ENCODE results near the gene CFAP61.

Gene CFAP61

GRCh38 chr20:20181322-20181721, 129.0 kb downstream of the CFAP61 start:
- Histone ChIP-seq H3K4me3 (ENCODE audit: low read depth, low read length) (no peak overlapping the region), H3K4me1 (ENCODE audit: control insufficient read depth, insufficient read depth, low read length) (peaks cover 6% of the 10 kb centered on the region; the same call in 1 of the 2 replicates), H3K27ac (ENCODE audit: low read depth, low read length) (no peak overlapping the region), H3K36me3 (ENCODE audit: control insufficient read depth, insufficient read depth, low read length) (no peaks in the 10 kb centered on the region), H3K9ac (ENCODE audit: low read depth, low read length) (no peak overlapping the region), H3K27me3 (ENCODE audit: control insufficient read depth, insufficient read depth, low read length) (no peaks in the 10 kb centered on the region), H3K9me3 (ENCODE audit: control insufficient read depth, insufficient read depth, low read length) (no peaks in the 10 kb centered on the region)

GRCh38 chr20:20184149-20184548, 131.8 kb downstream of the CFAP61 start:
- H3K9ac ChIP-seq (ENCODE audit: low read depth, low read length), result no peak overlapping the region
- H3K27ac ChIP-seq (ENCODE audit: low read depth, low read length), result no peak overlapping the region
- no peak overlapping the region for H3K4me3 ChIP-seq (ENCODE audit: low read depth, low read length)
- no peaks in the 10 kb centered on the region for H3K9me3 ChIP-seq (ENCODE audit: control insufficient read depth, insufficient read depth, low read length)
- peaks cover 6% of the 10 kb centered on the region; the same call in 1 of the 2 replicates for H3K4me1 ChIP-seq (ENCODE audit: control insufficient read depth, insufficient read depth, low read length)
- no peaks in the 10 kb centered on the region for H3K27me3 ChIP-seq (ENCODE audit: control insufficient read depth, insufficient read depth, low read length)
- H3K36me3 ChIP-seq (ENCODE audit: control insufficient read depth, insufficient read depth, low read length), result no peaks in the 10 kb centered on the region

- Histone ChIP-seq H3K4me3 (ENCODE audit: low read depth, low read length) (no peak overlapping the region), H3K27ac (ENCODE audit: low read depth, low read length) (no peak overlapping the region), H3K9me3 (ENCODE audit: control insufficient read depth, insufficient read depth, low read length) (no peaks in the 10 kb centered on the region), H3K4me1 (ENCODE audit: control insufficient read depth, insufficient read depth, low read length) (peaks cover 6% of the 10 kb centered on the region; the same call in 1 of the 2 replicates), H3K36me3 (ENCODE audit: control insufficient read depth, insufficient read depth, low read length) (no peaks in the 10 kb centered on the region), H3K27me3 (ENCODE audit: control insufficient read depth, insufficient read depth, low read length) (no peaks in the 10 kb centered on the region), H3K9ac (ENCODE audit: low read depth, low read length) (no peak overlapping the region)
Observed at GRCh38 chr20:20184706-20185105, 132.4 kb downstream of the CFAP61 start.

- H3K9me3 ChIP-seq (ENCODE audit: control insufficient read depth, insufficient read depth, low read length), result no peaks in the 10 kb centered on the region
- H3K4me3 ChIP-seq (ENCODE audit: low read depth, low read length), result no peak overlapping the region
- no peak overlapping the region for H3K9ac ChIP-seq (ENCODE audit: low read depth, low read length)
Observed at GRCh38 chr20:20188647-20189046, 136.3 kb downstream of the CFAP61 start.

GRCh38 chr20:20192366-20192765, 140.0 kb downstream of the CFAP61 start:
- Histone ChIP-seq H3K9ac (ENCODE audit: low read depth, low read length) (no peak overlapping the region), H3K4me1 (ENCODE audit: control insufficient read depth, insufficient read depth, low read length) (no peaks in the 10 kb centered on the region), H3K9me3 (ENCODE audit: control insufficient read depth, insufficient read depth, low read length) (no peaks in the 10 kb centered on the region), H3K27me3 (ENCODE audit: control insufficient read depth, insufficient read depth, low read length) (no peaks in the 10 kb centered on the region), H3K36me3 (ENCODE audit: control insufficient read depth, insufficient read depth, low read length) (no peaks in the 10 kb centered on the region), H3K4me3 (ENCODE audit: low read depth, low read length) (no peak overlapping the region), H3K27ac (ENCODE audit: low read depth, low read length) (no peak overlapping the region)

More at GRCh38 chr20:20188647-20189046, 136.3 kb downstream of the CFAP61 start:
- Histone ChIP-seq H3K36me3 (ENCODE audit: control insufficient read depth, insufficient read depth, low read length) (no peaks in the 10 kb centered on the region), H3K27ac (ENCODE audit: low read depth, low read length) (no peak overlapping the region), H3K27me3 (ENCODE audit: control insufficient read depth, insufficient read depth, low read length) (no peaks in the 10 kb centered on the region), H3K4me1 (ENCODE audit: control insufficient read depth, insufficient read depth, low read length) (no peaks in the 10 kb centered on the region)

GRCh38 chr20:20195021-20195705, 142.8 kb downstream of the CFAP61 start:
- Histone ChIP-seq H3K9ac (ENCODE audit: low read depth, low read length) (no peak overlapping the region), H3K9me3 (ENCODE audit: control insufficient read depth, insufficient read depth, low read length) (no peaks in the 10 kb centered on the region), H3K4me3 (ENCODE audit: low read depth, low read length) (no peak overlapping the region), H3K4me1 (ENCODE audit: control insufficient read depth, insufficient read depth, low read length) (peaks cover 5% of the 10 kb centered on the region; the same call in 1 of the 2 replicates), H3K27ac (ENCODE audit: low read depth, low read length) (no peak overlapping the region), H3K27me3 (ENCODE audit: control insufficient read depth, insufficient read depth, low read length) (no peaks in the 10 kb centered on the region), H3K36me3 (ENCODE audit: control insufficient read depth, insufficient read depth, low read length) (no peaks in the 10 kb centered on the region)

GRCh38 chr20:20196610-20197009, 144.3 kb downstream of the CFAP61 start:
- no peaks in the 10 kb centered on the region for H3K27me3 ChIP-seq (ENCODE audit: control insufficient read depth, insufficient read depth, low read length)
- peaks cover 7% of the 10 kb centered on the region; the same call in 1 of the 2 replicates for H3K4me1 ChIP-seq (ENCODE audit: control insufficient read depth, insufficient read depth, low read length)
- H3K4me3 ChIP-seq (ENCODE audit: low read depth, low read length), result no peak overlapping the region
- H3K9me3 ChIP-seq (ENCODE audit: control insufficient read depth, insufficient read depth, low read length), result no peaks in the 10 kb centered on the region
- no peak overlapping the region for H3K9ac ChIP-seq (ENCODE audit: low read depth, low read length)
- no peak overlapping the region for H3K27ac ChIP-seq (ENCODE audit: low read depth, low read length)
- H3K36me3 ChIP-seq (ENCODE audit: control insufficient read depth, insufficient read depth, low read length), result no peaks in the 10 kb centered on the region

- Histone ChIP-seq H3K36me3 (ENCODE audit: control insufficient read depth, insufficient read depth, low read length) (no peaks in the 10 kb centered on the region), H3K9ac (ENCODE audit: low read depth, low read length) (no peak overlapping the region), H3K27ac (ENCODE audit: low read depth, low read length) (no peak overlapping the region), H3K4me3 (ENCODE audit: low read depth, low read length) (no peak overlapping the region), H3K27me3 (ENCODE audit: control insufficient read depth, insufficient read depth, low read length) (no peaks in the 10 kb centered on the region), H3K4me1 (ENCODE audit: control insufficient read depth, insufficient read depth, low read length) (peaks cover 10% of the 10 kb centered on the region; the same call in 1 of the 2 replicates), H3K9me3 (ENCODE audit: control insufficient read depth, insufficient read depth, low read length) (no peaks in the 10 kb centered on the region)
Observed at GRCh38 chr20:20198011-20198410, 145.7 kb downstream of the CFAP61 start.

DNA sequence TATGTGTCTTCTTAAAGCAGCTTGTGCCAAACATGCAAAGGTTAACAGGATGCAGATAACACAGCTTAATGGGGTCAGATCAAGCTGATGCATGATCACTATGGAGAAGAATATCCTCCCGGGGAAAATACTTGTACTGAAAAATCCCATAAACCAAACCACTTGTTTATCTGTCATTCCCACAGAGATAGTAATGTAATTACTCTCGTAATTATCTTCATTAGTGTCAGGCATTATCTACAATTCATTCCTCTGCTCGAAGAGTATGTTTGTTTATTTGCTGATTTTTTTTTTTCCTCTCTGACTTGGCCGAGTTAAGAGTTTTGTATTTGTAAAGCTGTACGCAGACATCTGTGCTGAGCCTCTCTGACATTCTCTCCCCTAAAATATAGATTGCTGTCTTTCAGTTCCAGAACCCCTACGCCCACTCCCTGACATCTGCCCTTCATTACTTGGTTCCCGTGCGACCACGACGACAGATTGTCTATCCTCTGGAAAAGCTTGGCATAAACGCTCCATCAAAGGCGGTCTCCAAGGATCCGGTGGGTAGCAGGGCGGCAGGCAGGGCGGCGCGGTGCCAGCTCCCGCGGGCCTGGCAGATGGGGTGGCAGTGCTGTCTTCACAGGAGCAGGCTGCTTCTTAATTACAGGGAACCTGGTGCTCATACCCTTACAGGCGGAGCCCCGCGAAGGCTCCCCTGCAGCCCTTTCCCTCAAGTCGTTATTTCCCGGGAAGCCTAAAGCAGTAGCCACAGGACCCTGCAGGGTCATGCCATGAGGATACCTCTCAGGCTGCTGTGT, 147.2 kb downstream of the CFAP61 start:
- Histone ChIP-seq H3K4me1 (ENCODE audit: control insufficient read depth, insufficient read depth, low read length) (peaks cover 10% of the 10 kb centered on the region; the same call in 1 of the 2 replicates), H3K27ac (ENCODE audit: low read depth, low read length) (no peak overlapping the region), H3K9me3 (ENCODE audit: control insufficient read depth, insufficient read depth, low read length) (no peaks in the 10 kb centered on the region), H3K9ac (ENCODE audit: low read depth, low read length) (no peak overlapping the region; the same call in 1 of the 2 replicates), H3K36me3 (ENCODE audit: control insufficient read depth, insufficient read depth, low read length) (no peaks in the 10 kb centered on the region), H3K27me3 (ENCODE audit: control insufficient read depth, insufficient read depth, low read length) (no peaks in the 10 kb centered on the region), H3K4me3 (ENCODE audit: low read depth, low read length) (no peak overlapping the region)

DNA sequence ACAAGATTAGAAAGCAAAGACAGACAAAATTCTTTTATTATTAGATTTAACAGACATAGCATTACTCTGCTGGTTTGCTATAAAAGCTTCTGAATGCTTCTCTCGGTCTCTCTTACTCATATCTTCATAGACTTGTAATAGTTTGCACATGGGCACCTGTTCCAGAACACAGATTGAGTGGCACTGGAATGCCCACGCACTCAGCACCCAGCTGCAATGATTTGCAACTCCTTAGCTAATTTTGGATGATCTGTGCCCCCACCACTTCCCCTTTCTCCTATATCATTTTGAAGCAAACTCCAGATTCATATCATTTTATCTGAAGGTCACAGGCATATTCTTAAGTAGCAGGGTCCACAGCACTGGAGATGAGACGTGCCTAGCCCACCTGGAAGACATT, 148.8 kb downstream of the CFAP61 start:
- Histone ChIP-seq H3K36me3 (ENCODE audit: control insufficient read depth, insufficient read depth, low read length) (no peaks in the 10 kb centered on the region), H3K4me1 (ENCODE audit: control insufficient read depth, insufficient read depth, low read length) (peaks cover 10% of the 10 kb centered on the region), H3K9me3 (ENCODE audit: control insufficient read depth, insufficient read depth, low read length) (no peaks in the 10 kb centered on the region), H3K4me3 (ENCODE audit: low read depth, low read length) (no peak overlapping the region), H3K27ac (ENCODE audit: low read depth, low read length) (no peak overlapping the region), H3K27me3 (ENCODE audit: control insufficient read depth, insufficient read depth, low read length) (no peaks in the 10 kb centered on the region), H3K9ac (ENCODE audit: low read depth, low read length) (no peak overlapping the region)

DNA sequence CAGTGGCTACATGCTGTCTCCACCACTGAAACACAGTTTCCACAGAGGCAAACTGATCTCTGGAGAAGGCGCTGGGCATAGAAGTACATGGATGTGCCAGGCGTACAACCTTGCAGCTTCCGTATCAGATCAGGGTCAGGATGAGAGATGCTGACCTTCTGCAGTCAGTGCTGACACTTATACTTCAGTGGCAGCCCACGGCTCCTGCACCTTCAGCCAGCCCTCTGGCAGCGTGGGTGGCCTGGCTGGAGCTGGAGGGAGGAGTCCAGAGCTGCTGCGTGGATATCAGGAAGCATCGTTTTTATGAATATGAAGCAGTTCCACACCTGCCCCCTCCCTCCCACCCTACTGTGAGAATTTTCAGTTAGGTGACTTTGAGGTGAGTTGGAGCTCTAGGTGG, 149.3 kb downstream of the CFAP61 start:
- Histone ChIP-seq H3K9ac (ENCODE audit: low read depth, low read length) (no peak overlapping the region), H3K36me3 (ENCODE audit: control insufficient read depth, insufficient read depth, low read length) (no peaks in the 10 kb centered on the region), H3K9me3 (ENCODE audit: control insufficient read depth, insufficient read depth, low read length) (no peaks in the 10 kb centered on the region), H3K4me1 (ENCODE audit: control insufficient read depth, insufficient read depth, low read length) (peaks cover 10% of the 10 kb centered on the region), H3K27ac (ENCODE audit: low read depth, low read length) (no peak overlapping the region), H3K27me3 (ENCODE audit: control insufficient read depth, insufficient read depth, low read length) (no peaks in the 10 kb centered on the region), H3K4me3 (ENCODE audit: low read depth, low read length) (no peak overlapping the region)

Data from HUES48 (cell line).